NB4 (cell line): ENCODE measurements around the gene CACNB3.
"Not testable (repeated sequence)": the region's sequence is repeated elsewhere in the genome, so short reads cannot be mapped to it uniquely, and the experiment has no call there.

Experiments
- CTCF ChIP-seq: IDR thresholded peaks from one replicate; pipeline ENCODE4 v1.5.1; 2012; ENCODE audit warnings: low read depth, low read length
- MAX ChIP-seq: IDR thresholded peaks from 2 replicates; pipeline ENCODE4 v1.6.1; 2011; ENCODE audit warnings: low read depth, low read length
- POLR2A ChIP-seq: IDR thresholded peaks from 2 replicates; pipeline ENCODE4 v1.6.1; 2011; ENCODE audit warnings: mild to moderate bottlenecking; ENCODE audit not compliant: insufficient read length; ENCODE audit errors: extremely low read depth

GRCh38 chr12:48860236-48860635 is 41.9 kb downstream of the CACNB3 start:
- TF ChIP-seq CTCF, POLR2A, MAX: not testable (repeated sequence)
